CD4-positive, alpha-beta T cell treated with Interleukin-4 for 1 hour (primary cell): ENCODE data around the gene DIP2B.
A peak's percentile ranks its signal among the peaks of the same experiment; 100 is the strongest.
"Not testable (repeated sequence)": the region's sequence is repeated elsewhere in the genome, so short reads cannot be mapped to it uniquely, and the experiment has no call there.

ENCODE experiments used
- DNase-seq, 2 donors: peaks; one replicate each; pipeline ENCODE4 v3.0.0-alpha.2; 2020 to 2022

Gene DIP2B, protein sequence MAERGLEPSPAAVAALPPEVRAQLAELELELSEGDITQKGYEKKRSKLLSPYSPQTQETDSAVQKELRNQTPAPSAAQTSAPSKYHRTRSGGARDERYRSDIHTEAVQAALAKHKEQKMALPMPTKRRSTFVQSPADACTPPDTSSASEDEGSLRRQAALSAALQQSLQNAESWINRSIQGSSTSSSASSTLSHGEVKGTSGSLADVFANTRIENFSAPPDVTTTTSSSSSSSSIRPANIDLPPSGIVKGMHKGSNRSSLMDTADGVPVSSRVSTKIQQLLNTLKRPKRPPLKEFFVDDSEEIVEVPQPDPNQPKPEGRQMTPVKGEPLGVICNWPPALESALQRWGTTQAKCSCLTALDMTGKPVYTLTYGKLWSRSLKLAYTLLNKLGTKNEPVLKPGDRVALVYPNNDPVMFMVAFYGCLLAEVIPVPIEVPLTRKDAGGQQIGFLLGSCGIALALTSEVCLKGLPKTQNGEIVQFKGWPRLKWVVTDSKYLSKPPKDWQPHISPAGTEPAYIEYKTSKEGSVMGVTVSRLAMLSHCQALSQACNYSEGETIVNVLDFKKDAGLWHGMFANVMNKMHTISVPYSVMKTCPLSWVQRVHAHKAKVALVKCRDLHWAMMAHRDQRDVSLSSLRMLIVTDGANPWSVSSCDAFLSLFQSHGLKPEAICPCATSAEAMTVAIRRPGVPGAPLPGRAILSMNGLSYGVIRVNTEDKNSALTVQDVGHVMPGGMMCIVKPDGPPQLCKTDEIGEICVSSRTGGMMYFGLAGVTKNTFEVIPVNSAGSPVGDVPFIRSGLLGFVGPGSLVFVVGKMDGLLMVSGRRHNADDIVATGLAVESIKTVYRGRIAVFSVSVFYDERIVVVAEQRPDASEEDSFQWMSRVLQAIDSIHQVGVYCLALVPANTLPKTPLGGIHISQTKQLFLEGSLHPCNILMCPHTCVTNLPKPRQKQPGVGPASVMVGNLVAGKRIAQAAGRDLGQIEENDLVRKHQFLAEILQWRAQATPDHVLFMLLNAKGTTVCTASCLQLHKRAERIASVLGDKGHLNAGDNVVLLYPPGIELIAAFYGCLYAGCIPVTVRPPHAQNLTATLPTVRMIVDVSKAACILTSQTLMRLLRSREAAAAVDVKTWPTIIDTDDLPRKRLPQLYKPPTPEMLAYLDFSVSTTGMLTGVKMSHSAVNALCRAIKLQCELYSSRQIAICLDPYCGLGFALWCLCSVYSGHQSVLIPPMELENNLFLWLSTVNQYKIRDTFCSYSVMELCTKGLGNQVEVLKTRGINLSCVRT (N-terminal part only)

DNA sequence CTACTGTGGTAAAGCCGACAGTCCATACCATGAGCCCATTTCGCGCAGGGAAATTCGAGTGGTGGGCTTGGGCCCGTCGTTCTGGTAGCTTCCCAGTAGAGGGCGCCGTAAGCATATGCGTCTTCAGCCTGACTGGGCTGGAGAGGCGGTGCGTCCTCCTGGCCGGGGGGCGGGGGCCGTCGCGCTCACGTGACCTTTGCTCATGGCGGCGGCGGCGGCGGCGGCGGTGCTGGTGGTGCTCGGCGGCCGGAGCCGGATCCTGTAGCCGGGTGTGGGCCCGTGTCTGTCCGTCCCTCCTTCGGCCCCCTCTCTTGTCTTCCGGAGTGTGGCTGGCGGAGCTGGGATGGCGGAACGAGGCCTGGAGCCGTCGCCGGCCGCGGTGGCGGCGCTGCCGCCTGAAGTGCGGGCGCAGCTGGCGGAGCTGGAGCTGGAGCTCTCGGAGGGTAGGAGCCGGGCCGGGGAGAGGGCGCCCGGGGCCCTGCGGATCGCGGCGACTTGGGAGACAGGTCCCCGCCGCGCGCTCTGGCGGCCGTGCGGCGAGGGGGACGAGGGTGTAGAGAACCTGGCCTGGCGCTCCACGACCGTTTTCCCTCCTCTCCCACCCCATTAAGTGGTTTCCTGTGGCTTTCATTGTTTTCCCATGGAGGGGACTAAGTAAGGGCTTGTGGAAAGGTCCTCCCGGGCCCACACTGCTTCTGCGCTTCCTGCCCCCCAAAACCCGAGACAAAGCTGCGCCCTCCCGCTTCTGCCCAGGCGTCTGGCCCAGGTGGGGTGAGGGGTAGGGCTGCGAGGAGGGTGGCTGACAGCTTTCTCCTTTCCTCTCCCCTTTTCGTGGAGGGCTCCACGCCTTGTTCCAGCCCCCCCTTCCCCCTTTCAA, at the start of gene DIP2B:
TSS of gene DIP2B (plus strand) at position 188 of the 877 bp plus-strand sequence. CDS start at position 344, 156 bp downstream.
- peak; percentile 94 to 95 for DNase-seq

DNA sequence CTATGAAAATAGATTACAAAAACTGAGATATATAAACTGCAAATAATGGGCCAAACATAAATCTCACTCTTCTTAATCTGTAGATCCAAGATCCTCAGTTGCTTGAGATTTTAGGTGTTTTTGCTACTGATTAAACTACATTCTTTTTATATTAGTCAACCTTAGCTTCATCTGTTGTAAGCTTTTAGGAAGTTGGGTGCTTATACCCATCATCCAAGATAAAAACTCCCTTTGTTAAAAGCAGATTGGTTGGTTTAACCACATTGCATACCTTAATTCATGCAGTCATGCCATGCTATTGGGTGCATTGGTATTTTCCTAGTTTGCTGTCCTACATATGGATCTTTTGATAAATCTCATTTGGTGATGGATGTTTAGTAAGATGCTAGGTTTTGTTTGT, 46.2 kb upstream of the DIP2B start:
- DNase-seq, result no peak

DNA sequence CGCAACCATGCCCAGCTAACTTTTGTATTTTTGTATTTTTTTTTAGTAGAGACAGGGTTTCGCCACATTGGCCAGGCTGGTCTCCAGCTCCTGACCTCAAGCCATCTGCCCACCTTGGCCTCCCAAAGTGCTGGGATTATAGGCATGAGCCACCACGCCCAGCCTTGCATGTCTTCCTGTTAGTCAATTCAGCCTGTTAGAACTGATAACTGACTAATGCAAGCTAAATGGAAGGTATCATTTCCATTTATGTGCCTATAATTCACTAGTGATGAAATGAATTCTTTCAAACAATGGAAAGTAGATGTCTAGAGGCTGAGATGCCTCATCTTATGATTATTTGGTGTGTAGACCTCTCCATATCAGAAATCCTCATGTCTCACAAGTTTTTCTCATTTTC, 37.3 kb upstream of the DIP2B start:
- DNase-seq, result no peak

DNA sequence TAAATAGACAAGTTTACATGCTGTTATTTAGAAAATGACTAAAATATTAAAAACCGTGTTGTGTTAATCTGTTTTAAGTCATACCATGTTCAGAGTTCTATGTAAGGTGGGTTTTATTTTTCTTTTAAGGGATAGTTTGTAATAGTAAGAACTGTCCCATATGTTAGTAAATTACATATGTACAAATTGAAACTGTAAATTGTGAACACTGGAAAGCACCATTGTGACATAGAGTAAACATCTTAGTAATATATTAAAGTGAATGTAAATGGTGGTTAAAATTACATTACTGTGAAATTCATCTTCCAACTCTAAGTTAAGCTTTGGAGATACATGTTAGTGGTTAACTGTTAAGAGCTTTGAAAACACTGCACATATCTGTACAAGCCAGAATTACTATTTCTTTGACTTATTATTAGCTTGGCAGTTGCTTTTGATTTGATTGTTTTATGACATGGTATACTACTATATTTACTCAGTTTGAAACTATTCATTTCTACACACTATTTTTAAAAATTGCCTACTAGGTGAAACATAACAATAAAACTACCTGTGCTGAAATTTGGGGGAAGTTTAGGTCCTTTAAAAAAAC, 27.4 kb upstream of the DIP2B start:
- no peak for DNase-seq

DNA sequence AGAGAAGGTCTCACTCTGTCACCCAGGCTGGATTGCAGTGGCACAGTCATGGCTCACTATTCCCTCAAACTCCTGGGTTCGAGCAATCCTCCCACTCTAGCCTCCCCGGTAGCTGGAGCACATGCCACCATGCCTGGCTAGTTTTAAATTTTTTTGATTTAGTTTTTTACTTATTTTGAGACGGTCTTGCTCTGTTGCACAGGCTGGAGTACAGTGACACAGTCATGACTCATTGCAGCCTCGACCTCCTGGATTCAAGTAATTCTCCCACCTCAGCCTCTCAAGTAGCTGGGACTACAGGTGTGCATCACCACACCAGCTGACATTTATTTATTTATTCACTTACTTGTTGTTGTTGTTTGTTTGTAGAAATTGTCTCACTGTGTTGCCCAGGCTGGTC, 22.2 kb upstream of the DIP2B start:
- no peak for DNase-seq

DNA sequence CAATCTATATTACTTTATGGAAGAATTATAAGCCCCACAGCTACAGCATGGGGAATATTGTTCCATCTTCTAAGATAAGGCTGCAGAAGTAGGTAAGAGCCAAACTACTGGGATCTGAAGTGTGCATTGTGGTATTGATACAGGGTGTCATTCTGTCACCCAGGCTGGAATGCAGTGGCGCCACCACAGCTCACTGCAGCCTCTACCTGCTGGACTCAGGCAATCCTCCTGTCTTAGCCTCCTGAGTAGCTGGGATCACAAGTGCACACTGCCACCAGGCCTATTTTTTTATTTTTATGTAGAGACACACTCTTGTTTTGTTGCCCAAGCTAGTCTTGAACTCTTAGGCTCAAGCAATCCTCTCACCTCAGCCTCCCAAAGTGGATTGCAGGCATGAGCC, 21.3 kb upstream of the DIP2B start:
- DNase-seq, result no peak

DNA sequence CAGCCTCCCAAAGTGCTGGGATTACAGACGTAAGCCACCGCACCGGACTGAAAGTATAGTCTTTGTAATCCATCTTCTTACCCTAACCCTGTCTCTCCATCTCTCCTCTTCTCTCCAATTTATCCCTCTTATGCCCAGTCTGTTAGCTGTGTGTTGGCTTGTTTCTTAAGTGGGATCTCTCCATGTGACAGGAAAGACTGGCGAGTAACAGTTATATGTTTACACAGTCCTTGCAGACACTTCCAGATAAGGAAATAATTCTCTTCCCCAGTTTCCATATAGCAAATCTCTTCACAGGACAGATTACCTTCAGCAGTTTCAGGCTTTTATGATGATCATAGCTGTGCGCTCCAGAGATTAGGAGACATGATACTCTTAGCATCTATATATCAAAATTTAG, 16.0 kb upstream of the DIP2B start:
- DNase-seq, result no peak

DNA sequence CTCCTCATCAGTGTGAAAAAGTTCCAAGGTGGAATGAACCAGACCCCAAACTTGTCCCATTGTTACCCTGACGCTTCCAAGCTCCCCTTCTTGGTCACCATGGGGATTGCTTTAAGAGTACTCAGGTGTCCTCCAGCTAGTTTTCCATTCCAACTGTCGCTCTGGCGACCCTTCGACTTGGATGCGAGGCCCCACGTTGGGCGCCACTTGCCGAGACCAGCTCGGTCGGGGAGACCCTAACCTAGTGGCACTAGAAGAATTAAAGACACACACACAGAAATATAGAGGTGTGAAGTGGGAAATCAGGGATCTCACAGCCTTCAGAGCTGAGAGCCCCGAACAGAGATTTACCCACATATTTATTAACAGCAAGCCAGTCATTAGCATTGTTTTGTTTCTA, 6.7 kb upstream of the DIP2B start:
- not testable (repeated sequence) for DNase-seq

DNA sequence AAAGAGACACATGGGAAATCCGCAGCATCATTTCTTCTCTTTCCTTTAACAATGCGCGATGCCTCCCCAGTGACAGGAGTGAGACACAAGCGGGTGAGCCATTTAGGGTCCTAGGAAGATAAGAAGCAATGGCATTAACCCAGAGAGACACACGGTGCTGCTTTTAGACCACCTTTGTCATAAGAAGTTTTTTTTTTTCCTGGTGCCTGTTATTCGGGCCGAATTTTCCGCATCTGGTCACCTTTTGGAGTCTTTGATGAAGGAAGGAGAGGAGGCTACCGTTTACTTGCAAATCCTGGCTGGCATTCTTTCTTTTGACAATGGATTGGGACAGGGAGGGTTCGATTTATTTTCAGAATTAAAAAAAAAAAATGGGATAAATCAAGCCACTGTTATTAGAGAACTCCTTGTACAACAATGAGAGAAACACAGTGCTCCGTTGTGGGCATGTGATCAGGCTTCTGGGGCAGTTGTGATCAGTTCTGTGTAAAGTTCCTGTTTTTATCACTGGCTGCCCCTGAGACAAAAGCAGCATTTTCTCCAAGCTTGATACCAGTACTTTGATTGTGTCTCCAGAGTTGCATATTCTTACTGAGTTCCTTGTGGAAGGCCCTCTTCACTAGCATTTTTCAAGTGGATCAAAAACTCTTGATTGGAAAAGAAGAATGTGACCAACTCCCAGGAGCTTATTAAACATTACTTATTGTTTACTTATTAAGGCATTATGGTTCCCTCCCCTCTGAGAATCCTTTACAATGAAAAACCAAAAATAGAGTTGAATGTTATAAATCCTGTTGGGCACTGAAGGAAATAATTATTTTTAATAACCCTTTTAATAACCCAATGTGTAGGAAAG, 1.1 kb downstream of the DIP2B start:
- peak in 1 of 2 donors; percentile 36 for DNase-seq

DNA sequence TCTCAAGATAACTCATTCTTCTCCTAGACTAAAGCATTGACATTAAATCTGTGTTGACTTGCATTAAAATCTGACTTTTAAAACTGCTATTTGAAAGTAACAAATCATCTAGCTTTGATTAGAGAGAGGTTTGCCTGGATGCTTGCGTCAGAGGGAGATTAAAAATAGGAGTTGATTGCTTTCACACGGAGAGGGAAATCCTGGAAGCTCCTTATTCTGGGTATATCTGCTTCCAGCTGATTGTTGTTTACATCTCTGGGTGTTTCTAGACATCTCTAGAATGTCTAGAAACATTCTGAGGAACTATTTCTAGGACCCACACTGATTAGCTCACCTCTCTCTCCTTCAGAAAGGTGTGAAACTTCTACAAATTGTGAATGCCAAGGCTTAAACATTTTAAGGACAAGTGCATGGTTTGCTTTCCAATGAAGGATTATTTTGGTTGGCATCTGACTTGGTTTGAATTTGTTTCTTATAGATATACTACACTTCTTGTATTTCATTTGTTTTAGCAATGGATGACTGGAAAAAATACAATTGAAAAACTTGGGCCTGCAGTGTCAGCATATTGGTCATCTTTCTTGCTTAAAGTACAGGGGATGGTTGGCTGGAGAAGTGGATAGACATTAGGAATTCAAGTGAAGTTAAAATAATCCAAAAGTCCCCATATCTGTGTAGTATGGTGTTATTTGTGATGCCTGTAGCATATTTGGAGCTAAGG, 2.1 kb downstream of the DIP2B start:
- no peak for DNase-seq

DNA sequence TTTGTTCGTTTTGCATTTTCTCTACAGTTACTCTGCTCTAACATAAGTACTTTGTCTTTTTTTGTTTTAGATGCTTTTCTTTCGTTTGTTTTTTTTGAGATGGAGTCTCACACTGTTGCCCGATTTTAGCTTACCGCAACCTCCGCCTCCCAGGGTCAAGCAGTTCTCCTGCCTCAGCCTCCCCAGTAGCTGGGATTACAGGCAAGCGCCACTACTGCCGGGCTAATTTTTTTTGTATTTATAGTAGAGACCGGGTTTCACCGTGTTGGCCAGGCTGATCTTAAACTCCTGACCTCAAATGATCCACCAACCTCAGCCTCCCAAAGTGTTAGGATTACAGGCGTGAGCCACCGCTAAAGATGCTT, 2.7 kb downstream of the DIP2B start:
- no peak for DNase-seq

DNA sequence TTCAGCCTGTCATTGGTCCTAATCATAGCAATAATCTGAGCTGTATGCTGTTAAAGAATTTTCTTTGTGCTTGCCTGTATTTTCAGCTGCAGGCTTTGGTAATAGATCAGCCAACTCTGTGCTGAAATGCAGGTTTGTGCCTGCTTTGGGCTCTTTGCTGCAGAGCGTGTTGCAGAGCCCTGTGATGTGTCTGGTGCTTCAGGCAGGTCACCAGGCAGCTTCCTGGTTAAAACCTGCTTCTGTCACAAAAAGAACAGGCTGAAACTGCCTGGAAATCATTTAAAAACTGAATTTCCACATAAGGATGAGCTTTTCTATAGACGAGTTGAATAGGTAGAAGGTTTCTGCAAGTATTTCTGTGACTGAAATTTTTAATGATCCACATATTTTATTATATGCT, 3.1 kb downstream of the DIP2B start:
- DNase-seq, result no peak

DNA sequence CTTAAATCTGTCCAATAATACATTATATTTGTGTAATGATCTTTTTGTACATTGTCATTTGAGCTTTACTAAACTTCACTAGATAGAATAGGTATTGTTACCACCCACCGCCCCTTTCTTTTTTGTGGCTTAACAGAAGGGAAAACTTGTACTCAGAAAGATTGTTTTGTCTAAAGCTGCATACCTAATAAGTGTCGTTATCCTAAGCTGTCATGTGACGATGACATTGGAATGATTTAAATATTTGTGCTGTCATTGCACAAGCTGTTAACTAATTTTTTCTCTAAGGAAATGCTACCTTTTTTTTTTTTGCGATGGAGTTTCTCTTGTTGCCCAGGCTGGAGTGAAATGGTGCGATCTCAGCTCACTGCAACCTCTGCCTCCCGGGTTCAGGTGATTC, 3.6 kb downstream of the DIP2B start:
- no peak for DNase-seq

DNA sequence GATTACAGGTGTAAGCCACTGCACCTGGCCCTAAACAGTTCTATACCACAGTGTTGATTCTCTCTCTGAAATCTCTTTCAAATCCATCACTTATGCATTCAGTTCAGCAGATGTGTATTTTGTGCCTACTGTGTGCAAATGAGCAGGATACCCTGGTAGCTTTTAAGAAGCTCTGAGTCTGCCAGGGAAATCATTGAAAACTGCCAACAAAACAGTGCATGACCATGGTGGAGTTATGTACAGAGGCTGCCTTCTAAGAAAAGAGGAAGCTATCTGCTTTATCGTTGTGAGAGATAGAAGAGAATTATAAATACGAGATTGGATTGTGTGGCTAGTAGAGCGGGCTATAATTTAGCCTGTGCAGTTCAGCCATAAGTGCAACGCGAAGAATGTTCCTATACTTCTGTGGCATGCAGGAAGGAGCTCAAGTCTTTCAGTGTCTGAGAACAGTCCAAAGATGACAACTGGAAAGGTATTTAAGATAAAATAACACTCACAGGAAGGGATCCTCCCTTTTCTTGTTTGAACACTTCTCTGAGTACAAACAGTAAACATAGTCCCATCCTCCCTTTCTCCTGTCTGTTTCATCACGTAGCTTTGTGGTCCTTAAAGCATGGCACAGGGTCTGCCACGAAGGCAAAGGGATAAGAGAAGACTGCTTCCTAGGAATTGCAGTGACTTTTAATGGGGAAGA, 4.3 kb downstream of the DIP2B start:
- DNase-seq, result no peak

DNA sequence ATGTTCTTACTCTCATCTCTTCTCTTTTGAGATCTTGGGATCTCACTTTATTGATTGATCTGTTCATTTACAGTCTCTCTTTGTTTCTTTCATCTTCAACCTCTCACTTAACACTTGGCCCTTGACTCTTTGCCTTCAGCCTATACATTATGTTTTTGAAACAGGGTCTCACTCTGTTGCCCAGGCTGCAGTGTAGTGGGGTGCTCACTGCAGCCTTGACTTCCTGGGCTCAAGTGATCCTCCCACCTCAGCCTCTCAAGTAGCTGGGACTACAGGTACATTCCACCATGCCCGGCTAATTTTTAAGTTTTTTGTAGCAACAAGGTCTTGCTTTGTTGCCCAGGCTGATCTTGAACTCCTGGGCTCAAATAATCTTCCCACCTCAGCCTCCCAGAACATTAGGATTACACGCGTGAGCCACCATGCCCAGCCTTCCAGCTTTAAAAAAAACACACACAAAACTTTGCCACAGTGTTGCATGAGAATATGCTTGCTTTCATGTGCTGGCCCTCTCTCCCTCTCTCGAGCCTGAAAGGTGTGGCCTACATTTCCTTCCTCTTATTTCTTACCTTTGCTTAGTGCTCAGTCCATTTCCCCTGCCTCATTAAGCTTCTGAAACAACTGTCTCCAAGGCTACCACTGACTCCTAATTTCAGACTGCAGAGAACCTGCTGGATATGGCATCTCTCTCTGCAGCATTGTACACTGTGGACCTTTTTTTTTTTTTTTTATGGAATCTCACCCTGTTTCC, 9.9 kb downstream of the DIP2B start:
- DNase-seq, result peak in 1 of 2 donors; percentile 16

DNA sequence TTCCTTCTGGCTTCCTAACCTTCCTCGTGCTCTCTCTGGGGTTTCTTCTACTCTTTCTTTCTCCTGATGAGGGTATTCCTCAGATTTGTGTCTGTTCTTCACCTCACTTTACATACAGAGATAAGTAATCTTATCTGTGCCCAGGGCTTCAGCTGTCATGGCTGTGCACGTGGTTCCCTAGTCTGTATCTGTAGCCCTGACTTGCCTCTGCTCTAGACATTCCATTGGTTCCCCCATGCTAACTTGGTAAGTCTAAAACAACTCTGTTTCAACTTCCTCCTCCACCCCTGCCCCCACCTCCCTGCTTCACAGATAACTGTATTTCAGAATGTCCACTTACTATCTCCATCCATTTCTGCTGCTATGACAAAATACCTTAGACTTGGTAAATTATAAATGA, 10.8 kb downstream of the DIP2B start:
- peak in 1 of 2 donors; percentile 17 for DNase-seq

DNA sequence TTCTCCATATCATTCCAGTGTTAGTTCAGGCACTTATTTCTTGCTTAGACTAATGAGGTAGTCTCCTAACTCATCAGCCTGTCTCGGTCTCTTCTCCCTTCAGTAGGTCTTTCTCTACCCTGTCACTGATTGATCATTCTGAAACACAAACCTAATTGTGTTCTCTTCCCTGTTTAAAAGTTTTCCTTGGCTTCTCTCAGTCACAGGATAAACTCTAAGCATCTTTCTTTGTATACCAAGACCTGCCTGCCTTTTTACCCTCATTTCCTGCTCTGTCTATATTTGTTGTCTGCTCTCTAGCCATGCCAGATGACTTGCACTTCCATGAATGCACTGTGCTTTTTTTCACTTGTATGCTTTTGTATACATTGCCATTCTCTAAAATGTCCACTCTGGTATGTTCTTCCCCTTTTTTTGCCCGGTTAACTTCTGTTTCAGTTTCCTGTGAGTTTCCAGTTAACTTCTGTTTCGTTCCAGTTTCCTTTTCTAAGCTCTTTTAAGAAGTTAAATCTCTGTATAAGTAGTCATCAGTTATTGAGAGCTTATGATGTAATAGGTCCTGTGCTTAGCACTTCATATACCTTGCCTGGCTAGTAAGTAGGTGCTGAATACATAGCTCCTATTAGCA, 12.8 kb downstream of the DIP2B start:
- peak; percentile 27 to 67 for DNase-seq

DNA sequence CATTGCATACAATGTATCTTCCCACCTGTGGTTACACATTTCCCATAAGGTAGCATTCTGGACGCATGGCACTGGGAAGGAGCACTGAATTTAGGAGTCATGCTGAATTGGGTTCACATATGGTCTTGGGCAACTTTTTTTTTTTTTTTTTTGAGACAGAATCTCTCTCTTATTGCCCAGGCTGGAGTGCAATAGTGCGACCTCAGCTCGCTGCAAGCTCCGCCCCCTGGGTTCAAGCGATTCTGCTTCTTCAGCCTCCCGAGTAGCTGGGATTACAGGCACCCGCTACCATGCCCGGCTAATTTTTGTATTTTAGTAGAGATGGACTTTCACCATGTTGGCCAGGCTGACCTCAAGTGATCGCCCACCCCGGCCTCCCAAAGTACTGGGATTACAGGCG, 13.3 kb downstream of the DIP2B start:
- DNase-seq, result no peak
